Measurements from ENCODE around the gene EFHD2.

EFHD2 gene

GRCh38 chr1:15402809-15403450, 6.8 kb upstream of the EFHD2 start:
- Histone ChIP-seq H3K4me1 (ENCODE audit: low read length) (no peaks in the 10 kb centered on the region), H3K4me2 (ENCODE audit: low read length) (no peak overlapping the region), H3K27ac (ENCODE audit: low read length) (no peak overlapping the region), H4K20me1 (ENCODE audit: insufficient read depth, low read length) (no peaks in the 10 kb centered on the region), H3K9me3 (ENCODE audit: insufficient read depth, low read length) (no peaks in the 10 kb centered on the region), H2AFZ (ENCODE audit: low read depth, low read length) (no peak overlapping the region), H3K36me3 (replicated peaks; ENCODE audit: low read depth, low read length) (no peaks in the 10 kb centered on the region), H3K9ac (ENCODE audit: low read length) (no peak overlapping the region), H3K27me3 (ENCODE audit: low read depth, low read length) (peaks cover 13% of the 10 kb centered on the region; the same call in 1 of the 2 replicates), H3K79me2 (ENCODE audit: low read length) (no peaks in the 10 kb centered on the region), H3K4me3 (ENCODE audit: low read length) (no peak overlapping the region)
- TF ChIP-seq EZH2phosphoT487 (IDR thresholded peaks at IDR 0.05; ENCODE audit: low read depth) (no peak), CTCF (IDR thresholded peaks at IDR 0.05; ENCODE audit: low read depth, low read length) (no peak)

GRCh38 chr1:15403962-15404580, 5.6 kb upstream of the EFHD2 start:
- TF ChIP-seq EZH2phosphoT487 (IDR thresholded peaks at IDR 0.05; ENCODE audit: low read depth): no peak
- no peak for TF ChIP-seq CTCF (IDR thresholded peaks at IDR 0.05; ENCODE audit: low read depth, low read length)
- Histone ChIP-seq H3K4me1 (ENCODE audit: low read length) (no peaks in the 10 kb centered on the region), H2AFZ (ENCODE audit: low read depth, low read length) (no peak overlapping the region), H3K4me2 (ENCODE audit: low read length) (no peak overlapping the region), H3K9me3 (ENCODE audit: insufficient read depth, low read length) (no peaks in the 10 kb centered on the region), H3K27ac (ENCODE audit: low read length) (no peak overlapping the region), H3K9ac (ENCODE audit: low read length) (no peak overlapping the region), H3K4me3 (ENCODE audit: low read length) (no peak overlapping the region), H3K79me2 (ENCODE audit: low read length) (no peaks in the 10 kb centered on the region), H4K20me1 (ENCODE audit: insufficient read depth, low read length) (no peaks in the 10 kb centered on the region), H3K27me3 (ENCODE audit: low read depth, low read length) (peaks cover 24% of the 10 kb centered on the region), H3K36me3 (replicated peaks; ENCODE audit: low read depth, low read length) (no peaks in the 10 kb centered on the region)

- Histone ChIP-seq H4K20me1 (ENCODE audit: insufficient read depth, low read length) (no peaks in the 10 kb centered on the region), H3K36me3 (replicated peaks; ENCODE audit: low read depth, low read length) (no peaks in the 10 kb centered on the region), H2AFZ (ENCODE audit: low read depth, low read length) (no peak overlapping the region), H3K4me2 (ENCODE audit: low read length) (no peak overlapping the region), H3K9me3 (ENCODE audit: insufficient read depth, low read length) (no peaks in the 10 kb centered on the region), H3K4me1 (ENCODE audit: low read length) (no peaks in the 10 kb centered on the region), H3K79me2 (ENCODE audit: low read length) (peaks cover 4% of the 10 kb centered on the region), H3K27ac (ENCODE audit: low read length) (no peak overlapping the region), H3K4me3 (ENCODE audit: low read length) (no peak overlapping the region), H3K27me3 (ENCODE audit: low read depth, low read length) (peaks cover 24% of the 10 kb centered on the region), H3K9ac (ENCODE audit: low read length) (no peak overlapping the region)
- no peak for TF ChIP-seq CTCF (IDR thresholded peaks at IDR 0.05; ENCODE audit: low read depth, low read length)
- TF ChIP-seq EZH2phosphoT487 (IDR thresholded peaks at IDR 0.05; ENCODE audit: low read depth): no peak
Observed at GRCh38 chr1:15405106-15405850, 4.4 kb upstream of the EFHD2 start.

Measured in OCI-LY3 (cell line).